Medulla oblongata (tissue), 1 donor: ENCODE data around the gene FNDC3B.
"Not testable (repeated sequence)": the region's sequence is repeated elsewhere in the genome, so short reads cannot be mapped to it uniquely, and the experiment has no call there.

Experiments used
- DNase-seq: peaks from one replicate; pipeline ENCODE4 v3.0.0-alpha.2; 2015; ENCODE audit errors: extremely low spot score

FNDC3B gene

DNA sequence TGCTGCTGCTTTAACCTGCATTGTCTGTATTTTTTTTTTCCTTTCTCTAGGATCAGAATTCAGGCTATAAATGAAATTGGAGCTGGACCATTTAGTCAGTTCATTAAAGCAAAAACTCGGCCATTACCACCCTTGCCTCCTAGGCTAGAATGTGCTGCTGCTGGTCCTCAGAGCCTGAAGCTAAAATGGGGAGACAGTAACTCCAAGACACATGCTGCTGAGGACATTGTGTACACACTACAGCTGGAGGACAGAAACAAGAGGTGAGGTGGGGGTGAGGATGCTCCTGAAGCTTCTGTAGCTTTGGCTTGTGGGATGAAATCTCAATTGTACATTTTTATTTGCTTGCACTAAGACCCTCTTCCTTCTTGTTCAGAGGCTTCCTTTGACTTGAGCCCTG, 323.2 kb downstream of the FNDC3B start:
- no peak for DNase-seq

DNA sequence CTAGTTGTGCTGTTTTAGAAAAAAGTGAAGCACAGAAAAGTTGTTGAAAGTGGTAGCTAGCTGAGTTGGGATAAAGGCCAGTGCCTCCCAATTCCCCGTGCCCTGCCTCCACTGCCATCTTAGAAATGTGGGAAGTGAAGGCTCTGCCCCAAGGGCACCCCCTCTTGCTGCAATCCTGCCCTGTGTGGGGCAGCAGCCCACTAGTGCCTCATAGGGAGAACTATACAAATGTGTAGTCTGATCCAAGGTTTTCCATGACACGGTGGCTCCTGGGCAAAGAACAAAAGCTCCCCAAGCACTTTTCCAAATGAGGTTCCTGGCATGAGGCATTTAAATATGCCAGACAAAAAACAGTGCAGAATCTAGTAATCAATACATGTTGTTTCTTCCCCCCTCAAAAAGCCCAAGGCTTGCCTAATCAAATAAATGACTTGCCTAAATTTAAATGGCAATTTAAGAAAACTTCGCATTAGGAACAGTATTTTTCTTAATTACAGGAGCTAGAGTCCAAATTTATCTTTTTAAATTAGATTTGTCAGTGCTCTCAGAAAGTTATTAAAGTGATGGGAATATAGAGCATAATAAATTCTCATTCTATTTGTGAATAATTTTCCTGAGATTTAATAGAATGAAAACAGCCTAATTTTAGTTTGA, 325.1 kb downstream of the FNDC3B start:
- no peak for DNase-seq

DNA sequence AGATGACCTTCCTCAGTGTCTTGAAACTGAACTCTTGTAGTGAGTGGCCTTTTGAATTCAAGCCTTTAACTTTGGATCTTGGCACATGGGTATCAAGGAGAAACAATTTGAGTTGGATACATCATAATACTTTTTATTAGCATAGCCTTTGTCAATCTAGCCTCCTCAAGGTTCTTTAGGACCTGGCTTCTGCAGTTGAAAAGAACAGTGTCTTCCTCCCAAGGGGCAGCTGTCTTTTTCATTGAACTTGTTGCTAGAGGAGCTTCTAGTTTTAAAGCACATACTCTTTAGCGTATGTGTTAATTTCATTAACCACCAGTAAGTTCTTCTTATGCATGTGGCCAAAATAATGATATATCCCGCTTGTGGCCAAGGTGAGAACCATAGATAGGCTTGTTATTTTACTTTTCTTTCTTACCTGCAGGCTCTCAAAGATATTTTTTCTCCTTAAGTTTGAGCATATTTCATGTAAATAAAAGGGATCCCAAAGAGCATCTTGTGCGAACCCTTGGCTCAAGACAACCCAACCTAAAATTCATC, 325.7 kb downstream of the FNDC3B start:
- no peak for DNase-seq

DNA sequence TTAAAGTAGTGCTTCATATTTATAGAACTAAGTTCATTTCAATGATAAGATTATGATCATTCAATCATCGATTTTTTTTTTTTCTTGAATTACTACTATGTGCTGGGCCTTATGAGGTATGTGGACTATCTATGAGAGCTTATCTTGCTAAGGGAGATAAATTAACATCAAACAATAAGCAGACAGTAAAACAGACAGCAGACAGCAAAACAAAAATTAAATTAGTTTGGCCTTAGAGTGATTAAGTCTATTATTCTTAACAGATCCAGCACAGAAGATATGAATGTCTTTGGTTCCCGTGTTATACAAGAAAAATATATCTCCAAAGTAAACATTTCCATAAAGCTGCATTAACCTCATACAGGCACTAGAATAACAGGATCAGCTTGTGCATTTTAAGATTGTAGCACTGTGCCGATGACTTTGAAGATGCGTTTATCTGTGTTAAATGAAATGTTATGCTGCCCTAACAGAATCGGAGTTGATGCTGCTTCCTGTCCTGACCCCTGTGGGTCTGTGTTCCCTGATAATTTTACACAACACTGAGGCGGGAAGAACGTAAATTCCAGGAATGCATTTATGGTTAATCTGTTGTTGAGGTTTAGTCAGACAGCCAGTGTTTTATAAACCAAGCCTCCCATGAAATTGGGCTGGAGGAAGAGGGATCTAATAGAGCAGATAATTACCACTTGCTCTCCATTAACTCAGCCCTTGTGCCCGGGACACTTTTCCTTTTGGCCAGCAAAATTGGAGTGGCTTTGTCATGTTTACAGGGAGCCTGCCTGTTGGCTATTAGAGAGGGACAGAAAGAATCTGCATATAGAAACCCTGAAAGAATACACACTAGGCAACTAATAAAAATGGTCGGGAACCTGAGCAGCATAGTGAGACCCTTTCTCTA, 328.1 kb downstream of the FNDC3B start:
- no peak for DNase-seq

DNA sequence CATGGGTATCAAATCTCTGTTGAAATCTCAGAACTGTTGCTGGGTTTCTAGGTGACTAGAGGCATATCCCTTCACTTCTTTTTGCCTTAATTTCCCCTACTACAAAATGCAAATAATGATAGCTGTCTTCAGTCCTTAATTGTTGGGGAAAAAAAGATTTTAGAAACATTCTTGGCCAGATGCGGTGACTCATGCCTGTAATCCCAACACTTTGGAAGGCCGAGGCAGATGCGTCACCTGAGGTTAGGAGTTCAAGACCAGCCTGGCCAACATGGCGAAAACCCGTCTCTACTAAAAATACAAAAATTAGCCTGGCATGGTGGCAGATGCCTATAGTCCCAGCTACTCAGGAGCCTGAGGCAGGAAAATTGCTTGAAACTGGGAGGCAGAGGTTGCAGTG, 329.2 kb downstream of the FNDC3B start:
- DNase-seq: not testable (repeated sequence)

DNA sequence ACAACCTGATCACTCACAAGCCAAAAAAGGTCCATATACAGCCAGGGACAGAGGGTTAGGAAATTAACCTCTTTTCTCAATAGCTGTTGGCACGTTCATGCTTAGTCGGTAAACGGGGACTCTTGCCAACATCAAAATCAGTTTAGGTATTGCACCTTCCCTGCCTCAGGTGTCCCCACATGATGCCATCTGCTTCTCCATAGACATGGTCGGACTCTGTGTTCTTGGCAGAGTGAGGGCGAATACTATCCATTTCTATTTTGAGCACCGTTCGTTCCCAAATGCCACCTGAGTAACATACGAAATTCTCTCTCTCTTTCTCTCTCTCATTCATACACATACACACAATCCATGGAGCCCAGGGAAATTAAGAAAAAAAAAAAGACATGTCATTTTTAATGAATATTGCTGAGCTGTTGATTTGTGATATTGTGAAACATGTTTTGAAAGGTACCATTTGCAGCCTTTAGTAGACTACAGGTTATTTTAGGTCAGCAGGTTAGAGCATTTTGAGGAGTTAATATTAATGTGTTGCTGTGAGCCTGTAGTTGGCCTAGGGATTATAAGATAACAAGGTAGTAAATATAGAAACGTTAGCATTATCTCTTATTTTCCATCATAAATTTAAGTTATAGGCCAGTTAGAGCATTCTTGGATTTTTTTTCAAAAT, 330.3 kb downstream of the FNDC3B start:
- no peak for DNase-seq

DNA sequence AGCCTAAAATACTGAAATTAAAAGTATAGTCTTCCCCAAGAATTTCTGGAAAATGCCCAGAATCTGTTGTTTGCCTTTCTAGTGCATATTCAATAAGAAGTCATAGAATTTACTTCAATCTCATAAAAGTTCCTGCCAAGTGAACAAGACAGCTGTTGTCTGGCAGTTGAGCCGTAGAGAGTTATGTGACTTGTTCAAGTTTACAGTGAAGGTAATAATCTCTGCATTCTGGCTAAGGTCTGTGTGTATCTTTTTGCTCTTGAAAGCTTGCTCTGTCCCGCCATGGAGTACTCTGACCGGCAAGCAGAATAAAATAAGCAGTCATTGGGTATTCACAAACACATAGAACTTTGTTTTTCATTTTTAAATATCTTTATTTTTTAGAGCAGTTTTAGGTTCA, 331.0 kb downstream of the FNDC3B start:
- DNase-seq: no peak

DNA sequence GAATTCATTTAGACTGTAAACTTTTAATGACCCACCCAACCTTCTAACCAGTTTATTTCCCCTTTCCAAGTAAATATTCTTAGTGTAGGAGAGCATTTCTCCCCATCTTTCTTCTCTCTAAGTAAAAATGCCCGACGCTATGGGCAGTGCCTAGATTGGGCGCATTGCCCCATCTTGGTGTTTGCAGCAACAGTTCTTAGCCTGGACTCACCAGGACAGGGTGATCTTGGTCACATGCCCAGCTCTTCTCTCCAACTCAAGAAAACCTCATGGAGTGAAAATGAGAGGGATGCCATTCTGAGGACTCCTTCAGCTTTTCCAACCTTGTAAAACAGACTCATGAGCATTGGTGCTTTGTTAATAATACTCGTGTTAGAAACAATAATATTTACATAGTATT, 332.2 kb downstream of the FNDC3B start:
- no peak for DNase-seq

DNA sequence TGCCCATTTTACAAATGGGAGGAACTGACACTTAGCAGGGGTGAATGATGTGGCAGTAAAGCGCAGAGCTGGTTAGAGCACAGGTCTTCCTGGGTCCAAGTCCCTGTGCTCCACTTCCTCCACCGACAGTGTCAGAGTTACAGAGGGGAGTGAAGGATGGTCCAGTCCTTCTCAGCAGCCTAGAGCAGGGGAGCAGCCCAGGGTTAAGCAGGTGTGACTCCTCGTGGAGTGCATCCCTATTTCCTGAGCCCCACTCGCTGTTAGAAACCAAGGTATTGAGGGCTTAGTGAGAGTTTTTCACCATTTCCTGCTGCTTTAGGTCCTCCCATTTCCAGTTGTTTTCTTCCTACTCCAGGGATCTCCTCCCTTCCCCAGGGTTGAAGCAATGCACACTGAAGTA, 333.5 kb downstream of the FNDC3B start:
- no peak for DNase-seq

DNA sequence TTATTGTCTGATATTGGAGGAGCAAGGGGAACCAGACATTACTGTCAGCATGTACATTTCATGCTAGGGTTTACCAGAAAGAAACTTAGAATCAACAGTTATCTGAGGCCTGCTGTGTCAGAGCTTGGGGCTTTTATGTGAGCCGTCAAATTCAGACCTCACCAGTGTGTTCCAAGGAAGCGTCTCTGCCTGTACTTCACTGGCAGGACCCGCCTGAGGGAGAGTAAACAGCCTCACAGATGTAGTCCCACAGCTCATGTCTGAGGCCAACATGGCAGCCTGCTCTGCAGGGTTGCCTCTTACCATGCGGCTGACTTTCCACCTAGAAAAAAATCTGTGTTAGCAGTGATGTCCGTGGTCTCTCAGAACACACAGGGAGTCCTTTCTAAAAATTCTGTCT, 334.5 kb downstream of the FNDC3B start:
- no peak for DNase-seq

DNA sequence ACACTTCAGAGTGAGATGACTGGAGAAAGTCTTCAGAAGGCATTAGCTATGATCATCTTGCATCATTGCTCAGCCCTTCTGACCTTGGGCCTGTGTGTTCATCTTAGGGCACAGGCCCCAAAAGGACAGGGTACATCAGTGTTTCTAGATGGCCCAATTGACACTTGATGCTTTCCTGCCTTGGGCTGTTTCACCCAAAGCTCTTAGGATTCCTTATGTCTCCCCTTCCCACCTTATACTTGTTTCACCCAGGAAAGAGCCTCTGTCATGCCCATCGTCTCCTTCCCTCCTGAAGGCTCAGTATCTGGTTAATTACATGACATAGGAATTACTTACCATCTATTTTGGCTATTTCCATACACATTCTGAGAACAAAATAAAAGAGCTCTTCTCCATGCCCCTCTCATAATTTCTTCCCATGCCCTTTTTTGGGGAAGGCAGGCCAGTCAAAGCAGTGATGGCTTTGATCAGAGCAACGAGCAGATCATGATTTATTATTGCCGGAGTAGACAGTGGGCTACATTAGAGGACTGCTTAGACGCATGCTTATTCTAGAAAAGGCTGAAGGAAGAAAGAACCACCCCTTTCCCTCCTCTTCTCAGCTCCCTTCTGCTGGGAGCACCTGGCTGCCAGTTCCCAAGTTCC, 335.9 kb downstream of the FNDC3B start:
- DNase-seq: no peak

DNA sequence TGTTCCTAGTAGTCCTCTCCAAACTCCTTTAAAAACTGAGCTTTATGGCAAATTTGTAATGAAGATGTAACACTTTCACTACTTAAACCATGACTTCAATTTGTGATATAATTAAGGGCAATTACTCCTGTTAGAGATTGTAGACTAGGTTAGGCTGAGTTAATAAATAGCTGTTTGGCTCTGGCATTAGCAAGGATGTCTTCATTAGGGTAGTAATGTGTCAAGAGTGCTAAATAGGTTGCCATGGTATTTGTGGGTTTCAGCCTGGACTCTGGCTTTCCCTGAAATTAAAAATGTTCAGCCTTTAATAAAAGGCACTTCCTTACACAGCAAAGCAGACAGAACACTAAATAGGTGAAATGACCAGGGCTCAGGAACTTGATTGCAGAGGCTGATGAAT, 337.0 kb downstream of the FNDC3B start:
- no peak for DNase-seq

DNA sequence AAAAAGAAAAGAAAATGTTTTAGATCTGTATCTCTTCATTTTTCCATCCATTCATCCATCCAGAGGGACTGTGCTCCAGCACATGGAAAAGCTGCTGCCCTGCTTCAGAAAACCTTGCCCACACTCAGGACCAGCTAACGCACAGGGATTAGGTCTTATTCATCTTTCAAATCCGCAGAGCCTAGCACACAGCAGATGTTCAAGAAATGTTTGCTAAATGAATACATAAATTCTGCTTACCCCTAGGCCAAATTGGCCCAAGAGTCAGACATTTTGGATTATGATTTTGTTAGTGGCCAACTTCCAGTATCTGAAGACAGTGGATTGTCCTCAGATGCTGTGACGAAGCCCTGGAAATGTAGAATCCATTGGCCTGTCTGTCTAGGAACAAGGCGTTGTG, 337.5 kb downstream of the FNDC3B start:
- DNase-seq: no peak

DNA sequence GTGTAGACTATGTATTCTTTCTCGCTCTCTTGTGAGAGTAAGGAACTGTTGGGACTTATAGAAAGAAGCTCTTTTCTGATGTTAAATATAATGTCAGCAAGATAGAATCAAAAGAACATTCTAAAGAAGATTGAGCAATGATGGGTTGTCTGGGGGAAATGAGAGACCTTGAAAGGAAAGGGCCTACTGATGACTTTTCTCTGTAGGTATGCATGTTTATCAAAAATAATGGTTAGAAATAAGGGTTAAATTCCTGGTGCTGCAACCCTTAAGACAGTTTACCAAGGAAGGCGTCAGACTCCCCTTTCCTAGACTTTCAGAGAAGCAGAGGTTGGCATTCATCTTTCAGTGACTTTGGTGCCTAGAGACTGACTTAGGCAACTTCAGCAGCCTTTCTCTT, 339.1 kb downstream of the FNDC3B start:
- DNase-seq: no peak

DNA sequence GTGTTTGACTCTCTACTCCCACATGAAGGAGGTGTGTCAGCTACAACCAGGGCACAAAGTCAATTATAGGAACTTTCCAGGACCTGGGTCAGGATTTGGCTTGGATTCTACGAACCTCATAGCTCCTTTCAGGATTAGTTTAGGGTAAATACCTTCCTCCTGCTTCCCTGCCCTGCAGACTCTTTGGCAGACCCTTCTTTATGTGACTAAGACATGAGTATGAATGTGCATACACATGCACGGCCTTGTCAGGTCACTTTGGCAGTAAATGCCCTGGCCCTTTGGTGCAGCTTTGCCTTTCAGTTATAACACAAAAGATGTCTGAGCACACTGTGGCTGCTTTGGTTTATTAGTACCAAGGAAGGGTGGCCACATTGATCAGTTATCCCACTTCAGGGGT, 340.0 kb downstream of the FNDC3B start:
- no peak for DNase-seq

DNA sequence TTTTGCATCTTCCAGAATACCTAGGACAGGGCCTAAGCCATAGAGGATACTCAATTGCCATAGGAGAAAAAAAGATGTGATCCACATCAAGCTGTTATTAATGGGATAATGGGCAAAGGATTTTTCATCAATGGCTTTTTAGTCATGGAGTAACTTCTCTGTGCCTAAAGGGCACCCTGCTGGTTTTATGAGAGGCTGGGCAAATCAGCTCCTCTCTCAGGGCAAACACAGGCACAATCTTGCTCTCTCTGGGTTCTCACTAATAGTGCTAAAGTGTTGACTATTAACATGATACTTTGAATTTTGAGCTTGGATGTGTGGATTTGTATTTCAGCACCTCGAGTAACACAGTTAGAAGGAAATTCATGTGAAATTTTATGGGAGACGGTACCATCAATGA, 341.3 kb downstream of the FNDC3B start:
- no peak for DNase-seq

DNA sequence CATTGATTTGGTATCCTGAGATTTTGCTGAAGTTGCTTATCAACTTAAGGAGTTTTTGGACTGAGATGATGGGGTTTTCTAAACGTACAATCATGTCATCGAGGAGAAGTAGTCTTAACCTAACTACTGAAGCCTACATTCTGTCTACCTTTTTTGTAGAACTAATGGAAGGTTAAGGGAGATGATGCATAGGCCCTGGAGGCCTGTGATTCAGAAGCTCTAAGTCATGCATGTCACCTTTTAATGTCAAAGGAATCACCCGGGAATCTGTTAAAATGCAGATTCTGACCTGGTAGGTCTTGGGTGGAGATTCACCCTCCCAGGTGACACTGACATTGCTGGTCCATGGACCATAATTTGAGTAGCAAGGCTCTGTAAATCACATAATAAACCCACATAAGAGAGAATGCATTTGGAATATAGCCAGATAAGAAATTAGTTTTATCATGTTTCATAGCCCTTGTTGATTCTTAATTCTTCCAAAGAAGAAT, 344.0 kb downstream of the FNDC3B start:
- no peak for DNase-seq

DNA sequence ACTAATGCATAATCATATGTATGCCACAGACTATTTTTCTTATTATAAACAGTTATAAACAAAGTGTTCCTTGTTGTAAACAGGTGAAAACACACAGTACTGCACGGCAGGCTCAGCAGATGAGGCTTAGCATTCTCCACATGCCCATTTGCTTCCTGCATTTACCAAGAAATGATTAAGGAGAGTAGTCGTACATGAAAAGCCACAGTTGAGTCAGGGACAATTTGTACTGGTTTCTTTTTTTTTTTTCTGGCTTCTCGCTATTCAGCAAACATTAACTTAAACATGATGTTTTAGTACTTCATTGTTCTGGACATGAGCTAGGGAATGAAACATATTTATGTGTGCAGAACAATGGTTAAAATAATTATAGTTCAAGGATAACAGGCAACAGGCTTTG, 345.5 kb downstream of the FNDC3B start:
- DNase-seq: no peak

DNA sequence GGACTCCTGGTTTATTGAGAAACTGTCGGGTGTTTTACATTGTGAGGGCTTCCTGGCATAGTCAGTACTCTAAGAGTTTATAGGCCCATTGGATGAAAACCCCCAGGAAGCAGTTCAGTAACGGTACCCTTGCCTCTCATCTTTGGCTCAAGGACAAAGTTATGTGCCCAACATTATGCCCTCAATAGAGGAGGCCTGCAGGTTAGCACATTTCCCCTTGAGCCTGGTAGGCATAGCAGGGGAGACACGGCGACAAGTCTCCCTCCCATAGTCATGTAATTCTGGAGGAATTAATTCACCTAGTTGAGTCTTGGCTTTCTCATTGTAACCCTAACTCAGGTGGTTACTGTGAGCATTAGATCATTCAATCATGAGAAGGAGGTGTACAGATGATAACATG, 348.4 kb downstream of the FNDC3B start:
- DNase-seq: no peak

DNA sequence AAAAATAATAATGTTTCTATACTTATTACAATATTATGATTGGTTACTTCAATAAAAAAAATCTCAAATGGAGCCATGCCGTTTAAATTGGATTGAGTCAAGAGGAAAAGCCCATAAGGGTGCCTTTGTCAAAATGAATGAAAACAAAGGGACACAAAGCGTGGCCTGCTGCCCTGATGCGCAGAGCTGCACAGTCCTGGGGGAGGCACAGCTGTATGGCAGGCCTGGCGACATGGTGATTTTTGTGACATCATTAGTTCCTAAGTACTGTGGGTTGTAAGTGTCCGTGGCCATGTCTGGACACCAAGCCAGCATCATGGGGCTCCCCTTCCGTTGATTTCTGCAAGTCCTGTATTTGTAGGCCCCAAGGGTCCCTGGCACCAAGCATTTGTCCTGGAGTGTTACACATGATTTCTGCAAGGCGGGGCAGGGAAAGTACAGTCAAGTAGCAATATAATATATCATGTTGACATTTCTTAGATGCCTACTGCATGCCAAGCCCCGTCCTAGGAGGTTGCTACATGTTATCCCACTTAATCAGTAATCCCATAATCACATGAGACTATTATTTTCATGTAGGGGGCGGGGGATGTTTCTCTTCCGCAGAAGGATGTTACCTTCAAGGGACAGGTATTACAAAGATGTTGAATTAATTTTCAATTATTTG, 349.2 kb downstream of the FNDC3B start:
- DNase-seq: peak; percentile 42

DNA sequence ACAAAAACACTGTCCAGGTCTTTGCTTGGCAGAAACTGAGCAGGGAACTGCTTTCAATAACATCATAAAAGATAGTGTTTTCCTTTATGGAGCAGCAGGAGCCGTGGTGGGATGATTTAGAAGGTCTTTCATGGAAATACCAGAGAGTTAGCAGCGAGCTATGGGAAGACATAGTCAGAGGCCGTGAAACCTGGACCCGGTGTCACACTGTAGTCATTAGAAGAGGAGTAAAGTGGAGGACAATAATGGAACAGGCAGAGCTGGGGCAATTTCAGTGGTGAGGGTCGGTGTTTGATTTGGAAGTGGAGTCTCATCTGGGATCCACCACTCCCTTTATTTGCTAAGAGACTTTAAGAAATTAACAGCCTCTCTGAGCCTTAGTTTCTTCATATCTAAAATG, 351.4 kb downstream of the FNDC3B start:
- DNase-seq: no peak
